Measurements from ENCODE around the gene HSPA1A. TPM values are rescaled to one million over a fixed set of nuclear protein-coding genes. Genes with fewer than 3 reads are reported as not detected.
"Not testable (repeated sequence)": the region's sequence is repeated elsewhere in the genome, so short reads cannot be mapped to it uniquely, and the experiment has no call there.

Gene HSPA1A
- total RNA-seq, 1 donor from 2014 or later, result 347 TPM

DNA sequence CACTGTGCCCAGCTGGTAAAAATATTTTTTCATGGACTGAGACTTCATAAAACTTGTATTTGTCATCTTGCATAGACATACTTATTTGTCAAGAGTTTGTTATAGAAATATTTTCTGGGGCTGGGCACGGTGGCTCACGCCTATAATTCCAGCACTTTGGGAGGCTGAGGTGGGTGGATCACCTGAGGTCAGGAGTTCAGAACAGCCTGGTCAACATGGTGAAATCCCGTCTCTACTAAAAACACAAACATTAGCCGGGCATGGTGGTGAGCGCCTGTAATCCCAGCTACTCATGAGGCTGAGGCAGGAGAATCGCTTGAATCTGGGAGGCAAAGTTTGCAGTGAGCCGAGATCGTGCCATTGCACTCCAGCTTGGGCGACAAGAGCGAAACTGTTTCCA, 6.7 kb upstream of the HSPA1A start:
- DNase-seq (ENCODE audit: low spot score), result not testable (repeated sequence)

DNA sequence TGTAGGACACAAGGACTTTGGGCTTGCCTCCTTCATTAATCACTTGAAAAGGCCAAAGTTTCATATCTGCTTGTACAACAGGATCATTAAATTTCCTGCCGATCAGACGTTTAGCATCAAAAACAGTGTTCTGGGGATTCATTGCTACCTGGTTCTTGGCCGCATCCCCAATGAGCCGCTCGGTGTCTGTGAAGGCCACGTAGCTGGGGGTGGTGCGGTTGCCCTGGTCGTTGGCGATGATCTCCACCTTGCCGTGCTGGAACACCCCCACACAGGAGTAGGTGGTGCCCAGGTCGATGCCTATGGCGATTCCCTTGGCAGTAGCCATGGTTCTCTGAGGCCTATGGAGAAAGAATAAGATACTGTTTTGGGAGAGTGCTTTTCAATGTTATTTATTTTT, 3.7 kb upstream of the HSPA1A start:
- no peak for DNase-seq (ENCODE audit: low spot score)

DNA sequence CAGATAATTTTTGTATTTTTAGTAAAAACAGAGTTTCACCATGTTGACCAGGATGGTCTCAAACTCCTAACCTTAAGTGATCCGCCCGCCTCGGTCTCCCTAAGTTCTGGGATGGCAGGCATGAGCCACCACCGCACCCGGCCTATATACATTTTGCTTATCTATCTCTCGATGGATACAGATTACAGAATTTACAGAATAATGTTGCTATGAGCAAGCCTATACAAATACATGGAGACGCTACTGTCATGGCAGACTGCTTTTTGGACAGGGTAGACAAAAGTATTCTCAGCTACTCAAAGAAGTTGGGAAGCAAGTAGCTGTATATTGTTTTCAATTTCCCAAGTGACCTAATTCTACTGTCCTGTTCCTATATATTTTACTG, 1.9 kb upstream of the HSPA1A start:
- no peak for DNase-seq (ENCODE audit: low spot score)

DNA sequence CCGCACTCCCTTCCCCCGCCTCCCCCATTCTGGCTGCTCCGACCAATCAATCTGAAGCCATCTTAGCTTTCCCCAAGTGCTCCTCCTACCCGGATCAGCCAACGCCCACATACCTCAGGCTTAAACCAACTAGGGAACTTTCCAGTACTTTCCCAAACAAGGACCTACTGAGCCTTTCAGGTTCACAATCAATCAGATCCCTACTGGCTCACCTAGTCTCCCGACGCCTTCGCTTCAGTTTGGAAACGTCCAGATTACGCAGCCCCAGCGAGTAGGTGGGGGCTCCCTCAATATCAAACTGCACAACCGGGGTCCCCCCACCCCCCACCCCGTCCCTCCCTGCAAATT, 692 bp upstream of the HSPA1A start:
- peak; percentile 97 for DNase-seq (ENCODE audit: low spot score)

DNA sequence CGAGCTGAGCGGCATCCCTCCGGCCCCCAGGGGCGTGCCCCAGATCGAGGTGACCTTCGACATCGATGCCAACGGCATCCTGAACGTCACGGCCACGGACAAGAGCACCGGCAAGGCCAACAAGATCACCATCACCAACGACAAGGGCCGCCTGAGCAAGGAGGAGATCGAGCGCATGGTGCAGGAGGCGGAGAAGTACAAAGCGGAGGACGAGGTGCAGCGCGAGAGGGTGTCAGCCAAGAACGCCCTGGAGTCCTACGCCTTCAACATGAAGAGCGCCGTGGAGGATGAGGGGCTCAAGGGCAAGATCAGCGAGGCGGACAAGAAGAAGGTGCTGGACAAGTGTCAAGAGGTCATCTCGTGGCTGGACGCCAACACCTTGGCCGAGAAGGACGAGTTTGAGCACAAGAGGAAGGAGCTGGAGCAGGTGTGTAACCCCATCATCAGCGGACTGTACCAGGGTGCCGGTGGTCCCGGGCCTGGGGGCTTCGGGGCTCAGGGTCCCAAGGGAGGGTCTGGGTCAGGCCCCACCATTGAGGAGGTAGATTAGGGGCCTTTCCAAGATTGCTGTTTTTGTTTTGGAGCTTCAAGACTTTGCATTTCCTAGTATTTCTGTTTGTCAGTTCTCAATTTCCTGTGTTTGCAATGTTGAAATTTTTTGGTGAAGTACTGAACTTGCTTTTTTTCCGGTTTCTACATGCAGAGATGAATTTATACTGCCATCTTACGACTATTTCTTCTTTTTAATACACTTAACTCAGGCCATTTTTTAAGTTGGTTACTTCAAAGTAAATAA, 2.0 kb downstream of the HSPA1A start:
- not testable (repeated sequence) for DNase-seq (ENCODE audit: low spot score)

DNA sequence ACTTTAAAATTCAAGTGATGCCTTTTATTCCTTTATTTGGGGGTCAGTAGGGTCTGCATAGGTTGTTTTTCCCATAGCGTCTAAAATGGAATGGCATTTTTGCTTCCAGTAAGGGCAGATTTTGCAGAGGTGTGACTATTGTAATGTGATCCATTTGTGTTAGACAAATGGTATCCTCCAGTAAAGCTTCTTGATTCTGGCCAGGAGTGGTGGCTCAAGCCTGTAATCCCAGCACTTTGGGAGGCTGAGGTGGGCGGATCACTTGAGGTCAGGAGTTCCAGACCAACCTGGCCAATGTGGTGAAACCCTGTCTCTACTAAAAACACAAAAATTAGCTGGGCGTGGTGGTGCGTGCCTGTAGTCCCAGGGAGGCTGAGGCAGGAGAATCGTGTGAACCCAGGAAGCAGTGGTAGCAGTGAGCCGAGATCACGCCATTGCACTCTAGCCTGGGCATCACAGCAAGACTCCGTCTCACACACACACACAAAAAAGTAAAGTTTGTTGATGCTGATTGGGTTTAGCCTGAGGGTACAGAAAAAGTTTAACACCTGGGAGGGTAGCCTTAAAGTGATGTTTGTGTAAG, 2.7 kb downstream of the HSPA1A start:
- DNase-seq (ENCODE audit: low spot score), result not testable (repeated sequence)

DNA sequence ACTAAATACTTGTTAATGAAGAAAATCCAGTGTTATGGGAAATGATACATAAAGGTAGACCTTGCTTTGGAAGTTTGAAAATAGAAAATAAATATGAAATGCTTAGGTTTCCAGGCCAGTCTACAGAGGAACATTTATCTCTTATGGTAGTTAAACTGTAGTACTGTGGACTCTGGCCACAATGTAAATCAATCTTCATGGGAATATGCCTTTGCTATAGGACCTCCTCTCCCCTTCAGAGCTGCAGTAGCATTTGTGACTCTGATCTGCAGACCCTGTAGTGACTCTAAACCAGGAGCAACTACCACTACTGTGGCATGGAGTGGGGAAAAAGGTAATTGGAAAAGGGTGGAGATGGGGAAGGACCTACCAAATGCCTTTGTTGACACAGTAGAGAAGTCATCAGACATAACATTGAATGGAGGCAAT, 4.5 kb downstream of the HSPA1A start:
- no peak for DNase-seq (ENCODE audit: low spot score)

DNA sequence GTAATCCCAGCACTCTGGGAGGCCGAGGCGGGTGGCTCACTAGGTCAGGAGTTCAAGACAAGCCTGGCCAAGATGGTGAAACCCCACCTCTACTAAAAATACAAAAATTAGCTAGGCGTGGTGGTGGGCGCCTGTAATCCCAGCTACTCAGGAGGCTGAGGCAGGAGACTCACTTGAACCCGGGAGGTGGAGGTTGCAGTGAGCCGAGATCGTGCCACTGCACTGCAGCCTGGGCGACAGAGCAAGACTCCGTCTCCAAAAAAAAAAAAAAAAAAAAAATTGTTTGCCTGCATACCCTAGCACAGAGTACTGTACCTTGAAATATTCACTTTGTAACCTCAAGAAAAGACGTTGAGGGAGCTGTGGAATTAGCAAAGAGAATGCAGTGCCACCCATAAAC, 5.1 kb downstream of the HSPA1A start:
- not testable (repeated sequence) for DNase-seq (ENCODE audit: low spot score)

DNA sequence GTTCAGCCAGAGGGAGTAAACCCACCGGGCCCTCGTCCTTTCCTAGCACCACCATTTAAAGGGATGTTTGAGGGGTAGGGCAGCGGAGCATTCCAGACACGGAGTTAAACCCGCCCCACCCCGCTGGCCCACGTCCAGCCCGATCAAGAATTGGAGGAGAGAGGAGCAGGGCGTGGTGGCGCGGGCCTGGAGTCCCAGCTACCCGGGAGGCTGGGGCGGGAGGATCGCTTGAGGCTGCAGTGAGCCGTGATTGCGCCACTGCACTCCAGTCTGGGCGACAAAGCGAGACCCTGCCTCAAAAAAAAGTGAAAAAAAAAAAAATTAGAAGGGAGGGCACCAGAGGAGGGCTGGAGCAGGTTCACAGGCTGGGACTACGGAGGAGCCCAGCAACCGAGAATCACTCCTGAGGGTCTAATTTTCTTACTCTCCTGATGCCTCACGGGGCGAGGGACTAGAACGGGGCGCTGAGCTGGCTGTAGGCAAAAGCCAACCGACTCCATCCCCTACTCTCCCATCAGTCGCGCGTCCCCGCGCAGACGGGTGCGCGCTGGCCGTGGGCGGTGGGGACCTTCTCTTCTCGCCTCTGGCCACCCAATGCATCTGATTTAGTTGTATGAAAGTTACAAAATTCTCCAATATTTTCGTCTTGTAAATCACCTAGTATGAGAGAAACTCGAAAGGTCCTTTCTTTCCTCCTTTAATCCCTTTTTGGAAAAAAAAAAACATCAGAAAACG, 6.1 kb downstream of the HSPA1A start:
- peak; percentile 63 for DNase-seq (ENCODE audit: low spot score)

DNA sequence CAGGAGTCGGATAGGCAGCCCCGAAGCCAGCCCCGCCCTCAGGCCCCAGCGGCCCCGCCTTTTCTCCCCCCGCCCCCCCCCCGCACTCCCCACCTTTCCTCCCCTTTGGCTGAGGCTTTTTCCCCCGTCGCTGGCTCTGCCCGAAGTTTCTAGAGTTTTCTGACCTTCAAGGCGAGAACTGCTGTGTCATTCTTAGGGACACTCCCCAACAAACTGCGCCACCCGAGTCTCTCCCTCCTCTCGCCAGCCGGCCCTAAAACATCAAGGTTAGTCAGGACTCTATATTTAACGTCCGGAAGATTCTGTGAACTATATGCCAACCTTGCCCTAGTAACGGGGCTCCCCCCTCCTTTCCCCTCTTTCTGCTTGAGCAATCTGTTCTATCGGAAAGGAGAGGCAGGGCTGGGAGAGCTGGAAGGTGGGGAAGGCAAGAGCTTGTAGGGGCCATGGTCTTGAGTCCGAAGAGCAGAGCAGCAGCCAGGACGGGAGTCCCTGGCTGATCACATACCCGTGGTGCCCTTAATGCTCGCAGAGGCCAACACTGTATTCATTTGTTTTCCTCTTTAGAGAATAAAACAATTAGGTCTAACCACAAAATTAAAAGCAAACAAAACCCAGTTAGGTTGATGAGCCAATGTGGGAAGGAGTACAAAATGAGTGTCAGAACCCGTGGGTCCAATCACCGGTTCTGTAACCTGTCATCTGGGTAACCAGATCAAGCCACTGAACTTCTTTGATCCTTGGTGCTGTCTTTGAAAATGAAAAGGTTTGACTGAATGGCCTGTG, 6.9 kb downstream of the HSPA1A start:
- peak; percentile 91 for DNase-seq (ENCODE audit: low spot score)

DNA sequence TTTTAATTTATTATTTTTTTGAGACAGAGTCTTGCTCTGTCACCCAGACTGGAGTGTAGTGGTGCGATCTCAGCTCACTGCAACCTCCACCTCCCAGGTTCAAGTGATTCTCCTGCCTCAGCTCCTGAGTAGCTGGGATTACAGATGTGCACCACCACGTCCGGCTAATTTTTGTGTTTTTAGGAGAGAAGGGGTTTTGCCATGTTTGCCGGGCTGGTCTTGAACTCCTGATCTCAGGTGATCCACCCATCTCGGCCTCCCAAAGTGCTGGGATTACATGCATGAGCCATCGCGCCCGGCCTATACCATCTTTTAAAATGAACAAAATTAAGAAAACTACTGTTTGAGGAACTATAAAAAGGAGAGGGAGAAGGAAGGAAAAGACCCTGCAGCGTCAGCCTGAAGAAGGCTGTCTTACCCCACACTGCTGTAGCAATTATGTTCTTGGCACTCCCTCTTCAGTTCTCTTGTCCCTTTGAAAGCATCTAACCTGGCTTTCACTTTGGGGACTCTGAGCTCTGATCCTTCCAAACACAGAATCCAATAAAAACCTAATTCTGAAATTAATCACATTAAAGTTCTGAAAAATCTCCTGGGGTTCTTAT, 8.4 kb downstream of the HSPA1A start:
- not testable (repeated sequence) for DNase-seq (ENCODE audit: low spot score)

DNA sequence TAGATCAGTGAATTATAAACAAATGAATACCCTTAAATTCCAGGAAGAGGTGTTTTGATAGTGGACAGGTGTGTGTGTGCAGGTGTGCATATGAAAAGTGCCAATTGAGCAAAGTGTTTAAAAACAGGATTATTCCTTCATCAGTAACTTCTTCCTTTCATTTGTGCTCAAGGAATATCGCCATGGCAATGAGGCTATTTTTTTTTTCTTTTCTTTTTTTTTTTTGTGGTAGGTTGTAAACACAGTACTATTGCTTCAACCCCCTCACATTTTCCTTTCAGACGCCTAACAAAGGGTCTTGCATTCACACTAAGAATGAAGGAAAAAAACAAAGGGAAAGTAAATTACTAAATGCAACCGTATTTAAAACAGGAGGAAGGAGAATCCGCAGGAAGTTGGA, 10.2 kb downstream of the HSPA1A start:
- DNase-seq (ENCODE audit: low spot score), result no peak

DNA sequence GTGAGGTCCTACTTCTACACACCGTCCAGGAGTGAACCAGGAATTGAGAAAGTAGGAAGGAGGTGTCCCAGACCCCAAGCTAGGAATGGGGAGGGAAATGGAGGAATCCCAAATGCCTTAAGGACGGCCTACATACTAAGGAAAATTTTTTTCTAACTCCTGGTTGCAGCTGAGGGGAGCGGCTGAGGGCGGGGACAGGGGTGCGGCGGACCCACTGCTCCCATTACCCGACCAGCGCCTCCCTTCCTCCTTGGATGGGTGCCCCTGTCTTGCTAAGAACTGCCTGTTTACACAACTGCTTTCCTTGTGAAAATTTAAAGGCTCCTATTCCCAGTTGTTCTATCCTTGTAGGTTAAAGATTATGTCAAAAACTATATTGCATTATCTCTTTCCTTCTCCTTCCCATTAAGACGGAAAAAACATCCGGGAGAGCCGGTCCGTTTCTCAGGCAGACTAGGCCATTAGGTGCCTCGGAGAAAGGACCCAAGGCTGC, 11.5 kb downstream of the HSPA1A start:
- peak; percentile 88 for DNase-seq (ENCODE audit: low spot score)

DNA sequence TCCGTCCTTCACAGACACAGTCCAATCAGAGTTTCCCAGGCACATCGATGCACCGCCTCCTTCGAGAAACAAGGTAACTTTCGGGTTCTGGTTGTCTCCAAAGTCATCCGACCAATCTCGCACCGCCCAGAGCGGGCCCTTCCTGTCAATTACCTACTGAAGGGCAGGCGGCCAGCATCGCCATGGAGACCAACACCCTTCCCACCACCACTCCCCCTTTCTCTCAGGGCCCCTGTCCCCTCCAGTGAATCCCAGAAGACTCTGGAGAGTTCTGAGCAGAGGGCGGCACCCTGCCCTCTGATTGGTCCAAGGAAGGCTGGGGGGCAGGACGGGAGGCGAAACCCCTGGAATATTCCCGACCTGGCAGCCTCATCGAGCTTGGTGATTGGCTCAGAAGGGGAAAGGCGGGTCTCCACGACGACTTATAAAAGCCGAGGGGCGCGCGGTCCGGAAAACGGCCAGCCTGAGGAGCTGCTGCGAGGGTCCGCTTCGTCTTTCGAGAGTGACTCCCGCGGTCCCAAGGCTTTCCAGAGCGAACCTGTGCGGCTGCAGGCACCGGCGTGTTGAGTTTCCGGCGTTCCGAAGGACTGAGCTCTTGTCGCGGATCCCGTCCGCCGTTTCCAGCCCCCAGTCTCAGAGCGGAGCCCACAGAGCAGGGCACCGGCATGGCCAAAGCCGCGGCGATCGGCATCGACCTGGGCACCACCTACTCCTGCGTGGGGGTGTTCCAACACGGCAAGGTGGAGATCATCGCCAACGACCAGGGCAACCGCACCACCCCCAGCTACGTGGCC, 12.1 kb downstream of the HSPA1A start, which contains the start of gene HSPA1B:
HSPA1B (plus strand) TSS at position 453 of the 794 bp plus-strand sequence; CDS start at position 666, 213 bp downstream.
- DNase-seq (ENCODE audit: low spot score), result peak; percentile 100

DNA sequence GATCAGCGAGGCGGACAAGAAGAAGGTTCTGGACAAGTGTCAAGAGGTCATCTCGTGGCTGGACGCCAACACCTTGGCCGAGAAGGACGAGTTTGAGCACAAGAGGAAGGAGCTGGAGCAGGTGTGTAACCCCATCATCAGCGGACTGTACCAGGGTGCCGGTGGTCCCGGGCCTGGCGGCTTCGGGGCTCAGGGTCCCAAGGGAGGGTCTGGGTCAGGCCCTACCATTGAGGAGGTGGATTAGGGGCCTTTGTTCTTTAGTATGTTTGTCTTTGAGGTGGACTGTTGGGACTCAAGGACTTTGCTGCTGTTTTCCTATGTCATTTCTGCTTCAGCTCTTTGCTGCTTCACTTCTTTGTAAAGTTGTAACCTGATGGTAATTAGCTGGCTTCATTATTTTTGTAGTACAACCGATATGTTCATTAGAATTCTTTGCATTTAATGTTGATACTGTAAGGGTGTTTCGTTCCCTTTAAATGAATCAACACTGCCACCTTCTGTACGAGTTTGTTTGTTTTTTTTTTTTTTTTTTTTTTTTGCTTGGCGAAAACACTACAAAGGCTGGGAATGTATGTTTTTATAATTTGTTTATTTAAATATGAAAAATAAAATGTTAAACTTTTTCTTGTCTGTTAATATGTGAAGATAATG, 14.4 kb downstream of the HSPA1A start:
- DNase-seq (ENCODE audit: low spot score), result no peak

DNA sequence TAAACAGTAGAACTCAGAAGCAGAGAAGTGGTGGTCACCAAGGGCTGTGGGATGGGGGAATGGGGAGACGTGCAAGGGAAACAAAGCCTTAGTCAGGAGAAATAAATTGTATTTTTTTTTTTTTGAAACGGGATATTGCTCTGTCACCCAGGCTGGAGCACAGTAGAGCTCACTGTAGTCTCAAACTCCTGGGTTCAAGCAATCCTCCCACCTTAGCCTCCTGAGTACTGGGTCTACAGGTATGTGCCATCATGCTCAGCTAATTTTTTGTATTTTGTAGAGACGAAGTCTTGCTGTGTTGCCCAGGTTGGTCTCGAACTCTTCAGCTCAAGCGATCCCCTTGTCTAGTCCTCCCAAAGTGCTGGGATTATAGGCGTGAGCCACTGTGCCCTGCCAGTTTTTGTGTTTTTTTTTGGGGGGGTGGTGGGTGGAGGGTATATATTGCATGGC, 15.6 kb downstream of the HSPA1A start:
- no peak for DNase-seq (ENCODE audit: low spot score)

DNA sequence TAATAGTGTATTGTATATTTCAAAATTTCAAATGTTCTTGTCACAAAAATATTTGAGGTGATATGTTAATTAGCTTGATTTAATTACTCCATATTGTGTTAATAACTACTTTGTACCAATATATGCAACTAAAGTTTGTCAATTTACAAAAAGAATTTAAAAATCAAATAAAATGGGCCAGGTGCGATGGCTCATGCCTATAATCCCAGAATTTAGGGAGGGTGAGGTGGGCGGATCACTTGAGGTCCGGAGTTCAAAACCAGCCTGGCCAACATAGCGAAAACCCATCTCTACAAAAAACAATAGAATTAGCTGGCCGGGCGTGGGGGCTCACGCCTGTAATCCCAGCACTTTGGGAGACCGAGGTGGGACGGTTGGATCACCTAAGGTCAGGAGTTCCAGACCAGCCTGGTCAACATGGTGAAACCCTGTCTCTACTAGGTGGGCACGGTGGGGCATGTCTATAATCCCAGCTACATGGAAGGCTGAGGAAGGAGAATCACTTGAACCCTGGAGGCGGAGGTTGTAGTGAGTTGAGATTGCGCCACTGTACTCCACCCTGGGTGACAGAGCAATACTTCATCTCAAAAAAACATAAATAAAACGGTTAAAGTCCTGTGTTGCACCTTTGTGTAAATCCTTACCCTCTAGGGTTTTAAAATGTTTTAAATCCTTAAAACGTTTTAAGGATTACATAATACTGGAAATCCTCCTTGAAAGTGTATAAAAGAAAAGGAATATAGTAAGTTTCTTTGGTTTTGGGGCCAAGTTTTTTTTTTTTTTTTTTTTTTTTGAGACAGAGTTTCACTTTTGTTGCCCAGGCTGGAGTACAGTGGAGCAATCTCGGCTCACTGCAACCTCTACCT, 16.2 kb downstream of the HSPA1A start:
- DNase-seq (ENCODE audit: low spot score), result no peak

DNA sequence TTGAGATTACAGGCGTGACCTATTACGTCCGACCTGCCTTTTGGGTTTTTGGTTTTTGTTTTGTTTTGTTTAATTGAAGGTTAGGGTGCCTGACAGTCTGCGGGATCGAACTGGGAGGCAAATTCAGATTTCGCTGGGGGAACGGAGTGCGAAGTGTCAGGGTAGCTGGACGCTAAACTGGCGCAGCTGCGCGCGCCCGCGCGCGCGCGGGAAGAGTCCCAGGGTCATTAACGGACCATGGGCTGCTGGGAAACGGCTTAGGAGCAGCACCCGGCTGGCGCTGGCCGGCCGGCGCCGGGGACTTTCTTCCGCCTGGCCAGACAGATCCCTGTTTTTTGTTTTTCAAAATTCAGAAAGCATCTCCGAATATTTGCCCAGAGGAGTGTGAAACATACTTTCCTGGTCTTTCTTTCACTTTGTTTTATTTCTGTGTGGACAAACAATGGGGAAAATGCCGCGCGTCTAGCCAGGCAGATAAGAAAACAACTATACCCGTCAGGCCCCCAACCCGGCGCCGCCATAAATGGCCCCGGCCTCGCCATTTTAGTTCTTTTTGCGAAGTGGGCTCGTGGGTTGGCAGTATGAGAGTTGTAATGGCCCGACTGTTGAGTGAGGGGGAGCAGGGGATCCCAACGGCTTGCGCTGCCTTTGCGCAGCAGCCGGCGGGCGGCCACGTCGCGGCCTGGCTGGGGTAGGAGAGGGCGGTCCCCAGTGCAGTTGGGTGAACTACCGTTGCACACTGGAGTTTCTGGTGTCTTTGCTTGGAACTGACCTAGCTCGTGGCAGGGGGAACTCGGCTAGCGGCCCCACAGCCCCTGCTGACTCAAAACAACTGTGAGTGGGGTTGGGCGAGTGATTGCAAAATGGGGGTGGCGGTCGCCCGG, 19.3 kb downstream of the HSPA1A start:
- DNase-seq (ENCODE audit: low spot score), result peak; percentile 91

All from mucosa of gallbladder (tissue), 1 donor.